Activated gamma-delta T cell (primary cell): ENCODE data around the gene PCCB.
"Not testable (repeated sequence)": the region's sequence is repeated elsewhere in the genome, so short reads cannot be mapped to it uniquely, and the experiment has no call there.

ENCODE experiments used
- DNase-seq: peaks from one replicate; lab custom pipeline; 2025; lab: John Stamatoyannopoulos, UW

The PCCB gene

GRCh38 chr3:136262559-136262958 is 12.4 kb downstream of the PCCB start:
- DNase-seq = no peak

- no peak for DNase-seq
Measured at GRCh38 chr3:136263251-136263650, 13.1 kb downstream of the PCCB start.

- DNase-seq = not testable (repeated sequence)
Measured at GRCh38 chr3:136266468-136267125, 16.5 kb downstream of the PCCB start.

GRCh38 chr3:136267235-136267634 is 17.1 kb downstream of the PCCB start:
- no peak for DNase-seq

- no peak for DNase-seq
Measured at GRCh38 chr3:136270179-136270578, 20.0 kb downstream of the PCCB start.

- not testable (repeated sequence) for DNase-seq
Measured at GRCh38 chr3:136271626-136272025, 21.5 kb downstream of the PCCB start.

GRCh38 chr3:136276049-136276755 is 26.1 kb downstream of the PCCB start:
- no peak for DNase-seq

- DNase-seq = no peak
Measured at GRCh38 chr3:136277115-136277514, 27.0 kb downstream of the PCCB start.

GRCh38 chr3:136277634-136278033 is 27.5 kb downstream of the PCCB start:
- DNase-seq = no peak

GRCh38 chr3:136279092-136279491 is 29.0 kb downstream of the PCCB start:
- DNase-seq = no peak

GRCh38 chr3:136280961-136281360 is 30.8 kb downstream of the PCCB start:
- no peak for DNase-seq

- no peak for DNase-seq
Measured at GRCh38 chr3:136281966-136282520, 31.9 kb downstream of the PCCB start.

GRCh38 chr3:136283627-136284026 is 33.5 kb downstream of the PCCB start:
- DNase-seq = no peak

GRCh38 chr3:136291302-136291701 is 41.2 kb downstream of the PCCB start:
- DNase-seq = no peak

- no peak for DNase-seq
Measured at GRCh38 chr3:136292500-136292899, 42.4 kb downstream of the PCCB start.

- no peak for DNase-seq
Measured at GRCh38 chr3:136293279-136293678, 43.1 kb downstream of the PCCB start.

GRCh38 chr3:136294176-136294575 is 44.0 kb downstream of the PCCB start:
- DNase-seq = no peak

GRCh38 chr3:136296960-136297359 is 46.8 kb downstream of the PCCB start:
- no peak for DNase-seq

GRCh38 chr3:136297826-136298225 is 47.7 kb downstream of the PCCB start:
- no peak for DNase-seq

- DNase-seq = no peak
Measured at GRCh38 chr3:136300444-136300843, 50.3 kb downstream of the PCCB start.

GRCh38 chr3:136305879-136306278 is 55.7 kb downstream of the PCCB start:
- no peak for DNase-seq

GRCh38 chr3:136311261-136311660 is 61.1 kb downstream of the PCCB start:
- DNase-seq = no peak

GRCh38 chr3:136311968-136312367 is 61.8 kb downstream of the PCCB start:
- no peak for DNase-seq
